Tibial artery (tissue), 4 donors: ENCODE results near the gene CTSS.

Experiments
- DNase-seq, 2 donors: peaks; one replicate each; pipeline ENCODE4 v3.0.0-alpha.2; 2019
- H3K27ac ChIP-seq, 2 donors: fragments of 200-600 bp; sonication (generic) in 1 of 2; 1 replicate in 1 of 2; 2 replicates in 1 of 2; pipeline ENCODE4 v1.5.1; 2018 to 2019; ENCODE audit warnings: mild to moderate bottlenecking in 1 of 2
- H3K27me3 ChIP-seq, 2 donors: fragments of 200-600 bp; sonication (generic) in 1 of 2; one replicate each; pipeline versions ENCODE4 v1.5.1 to v1.6.0; 2016 to 2019
- H3K36me3 ChIP-seq, 3 donors: fragments of 200-600 bp; sonication (generic) in 2 of 3; one replicate each; pipeline ENCODE4 v1.5.1; 2016 to 2019; ENCODE audit warnings: mild to moderate bottlenecking in 2 of 3
- H3K4me1 ChIP-seq, 4 donors: fragments of 200-600 bp; sonication (generic) in 2 of 4; 1 replicate in 3 of 4; 2 replicates in 1 of 4; pipeline ENCODE4 v1.5.1; 2016 to 2019
- H3K4me3 ChIP-seq, 2 donors: fragments of 200-600 bp; sonication (generic) in 1 of 2; 1 replicate in 1 of 2; 2 replicates in 1 of 2; pipeline ENCODE4 v1.5.1; 2018 to 2019; ENCODE audit warnings: mild to moderate bottlenecking in 2 of 2
- H3K9me3 ChIP-seq, 3 donors: fragments of 200-600 bp; sonication (generic) in 1 of 3; one replicate each; pipeline ENCODE4 v1.5.1; 2016 to 2019
- intact Hi-C: fragments of 100-400 bp; cut with DNase I; formaldehyde crosslinking; loops from one replicate; pipeline ENCODE4 v1.15.0; 2023; ENCODE audit warnings: low total_unique reads
- TF ChIP-seq, protein P1 (sequence below), 2 experiments: fragments of 200-600 bp in 1 of 2; fragments of 450-650 bp in 1 of 2; IDR thresholded peaks; one replicate each; pipeline ENCODE4 v1.5.1; 2017 to 2019; ENCODE audit warnings: antibody characterized with exemption in 2 of 2, mild to moderate bottlenecking in 1 of 2, moderate library complexity in 1 of 2

Gene CTSS

DNA sequence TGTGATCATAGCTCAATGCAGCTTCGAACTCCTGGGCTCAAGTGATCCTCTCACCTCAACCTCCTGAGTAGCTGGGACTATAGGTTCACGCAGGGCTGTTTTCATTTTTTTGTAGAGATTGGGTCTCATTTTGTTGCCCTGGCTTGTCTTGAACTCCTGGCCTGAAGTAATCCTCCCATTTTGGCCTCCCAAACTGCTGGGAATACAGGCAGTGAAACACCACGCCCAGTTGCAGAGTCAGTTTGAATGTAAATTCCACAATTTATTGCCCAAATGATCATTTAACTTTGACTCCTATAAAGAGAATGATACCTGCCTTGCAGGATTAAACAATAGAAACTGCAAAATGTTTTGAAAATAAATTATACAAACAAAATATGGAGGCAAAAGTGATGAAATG is 79.3 kb downstream of the CTSS start:
- Histone ChIP-seq H3K9me3 (no peaks in the 10 kb centered on the region), H3K27ac (no peak overlapping the region), H3K27me3 (no peaks in the 10 kb centered on the region), H3K4me3 (no peak overlapping the region), H3K4me1 (peaks cover 0 to 10% (median 0%) of the 10 kb centered on the region in 4 donors), H3K36me3 (peaks cover 5 to 47% (median 14%) of the 10 kb centered on the region in 3 donors)
- TF ChIP-seq, protein P1, sequence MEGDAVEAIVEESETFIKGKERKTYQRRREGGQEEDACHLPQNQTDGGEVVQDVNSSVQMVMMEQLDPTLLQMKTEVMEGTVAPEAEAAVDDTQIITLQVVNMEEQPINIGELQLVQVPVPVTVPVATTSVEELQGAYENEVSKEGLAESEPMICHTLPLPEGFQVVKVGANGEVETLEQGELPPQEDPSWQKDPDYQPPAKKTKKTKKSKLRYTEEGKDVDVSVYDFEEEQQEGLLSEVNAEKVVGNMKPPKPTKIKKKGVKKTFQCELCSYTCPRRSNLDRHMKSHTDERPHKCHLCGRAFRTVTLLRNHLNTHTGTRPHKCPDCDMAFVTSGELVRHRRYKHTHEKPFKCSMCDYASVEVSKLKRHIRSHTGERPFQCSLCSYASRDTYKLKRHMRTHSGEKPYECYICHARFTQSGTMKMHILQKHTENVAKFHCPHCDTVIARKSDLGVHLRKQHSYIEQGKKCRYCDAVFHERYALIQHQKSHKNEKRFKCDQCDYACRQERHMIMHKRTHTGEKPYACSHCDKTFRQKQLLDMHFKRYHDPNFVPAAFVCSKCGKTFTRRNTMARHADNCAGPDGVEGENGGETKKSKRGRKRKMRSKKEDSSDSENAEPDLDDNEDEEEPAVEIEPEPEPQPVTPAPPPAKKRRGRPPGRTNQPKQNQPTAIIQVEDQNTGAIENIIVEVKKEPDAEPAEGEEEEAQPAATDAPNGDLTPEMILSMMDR (IDR thresholded peaks at IDR 0.05) = no peak
- intact Hi-C loops = no loop called here
- no peak for DNase-seq

- TF ChIP-seq, protein P1 (IDR thresholded peaks at IDR 0.05) = no peak
- H3K9me3 ChIP-seq = no peaks in the 10 kb centered on the region
- H3K4me1 ChIP-seq = no peaks in the 10 kb centered on the region
- no peak for DNase-seq
- no peak overlapping the region for H3K4me3 ChIP-seq
- H3K27ac ChIP-seq = no peak overlapping the region
- H3K27me3 ChIP-seq = no peaks in the 10 kb centered on the region
- intact Hi-C loops = no loop called here
- H3K36me3 ChIP-seq = peaks cover 5 to 55% (median 11%) of the 10 kb centered on the region in 3 donors
Observed at GRCh38 chr1:150683914-150684313, 81.7 kb downstream of the CTSS start.
